ENCODE results near the gene BAD.
"Not testable (repeated sequence)": the region's sequence is repeated elsewhere in the genome, so short reads cannot be mapped to it uniquely, and the experiment has no call there.

Gene BAD

DNA sequence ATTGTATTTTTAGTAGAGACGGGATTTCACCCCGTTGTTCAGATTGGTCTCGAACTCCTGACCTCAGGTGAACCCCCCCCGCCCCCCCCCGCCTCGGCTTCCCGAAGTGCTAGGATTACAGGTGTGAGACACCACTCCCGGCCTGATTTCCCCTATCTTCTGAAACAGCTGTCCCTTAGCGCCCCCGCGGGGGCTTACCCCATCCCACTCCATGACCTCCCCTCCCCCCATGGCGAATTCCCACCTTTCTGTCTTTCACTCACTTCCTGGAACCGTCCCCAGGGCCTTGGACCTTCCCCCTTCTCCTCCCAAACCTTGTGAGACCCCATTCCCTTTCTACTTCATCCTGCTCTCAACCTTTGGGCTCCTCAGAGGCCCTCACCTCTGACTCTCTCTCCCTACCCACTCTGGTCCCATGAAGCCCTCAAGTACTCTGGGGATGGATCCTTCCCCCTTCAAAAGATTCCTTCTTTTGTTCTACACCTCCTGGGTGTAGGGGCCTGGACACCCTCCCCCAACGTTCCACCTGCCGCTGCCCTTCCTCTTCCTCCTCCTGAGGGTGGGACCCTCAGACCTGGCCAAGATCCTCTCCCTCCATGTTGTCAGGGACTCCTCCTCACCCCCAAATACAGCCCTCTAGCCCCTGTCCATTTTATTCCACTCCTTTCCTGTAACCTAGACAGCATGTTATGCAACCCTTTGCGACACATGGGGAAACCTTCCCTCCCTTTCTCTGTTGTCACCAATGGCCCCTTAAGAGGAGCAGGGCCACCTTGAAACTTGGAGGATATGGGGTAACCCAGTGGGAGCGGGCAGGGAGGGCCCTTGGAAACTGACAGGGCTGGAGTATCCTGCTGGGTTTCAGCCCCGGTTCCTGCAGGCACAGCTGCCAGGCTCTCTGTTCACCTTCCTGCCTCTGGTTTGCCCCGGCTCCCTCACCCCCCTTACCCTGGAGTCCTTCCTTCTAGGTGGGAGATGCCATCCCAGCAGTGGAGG, 34.6 kb upstream of the BAD start:
- TF ChIP-seq, protein P1, sequence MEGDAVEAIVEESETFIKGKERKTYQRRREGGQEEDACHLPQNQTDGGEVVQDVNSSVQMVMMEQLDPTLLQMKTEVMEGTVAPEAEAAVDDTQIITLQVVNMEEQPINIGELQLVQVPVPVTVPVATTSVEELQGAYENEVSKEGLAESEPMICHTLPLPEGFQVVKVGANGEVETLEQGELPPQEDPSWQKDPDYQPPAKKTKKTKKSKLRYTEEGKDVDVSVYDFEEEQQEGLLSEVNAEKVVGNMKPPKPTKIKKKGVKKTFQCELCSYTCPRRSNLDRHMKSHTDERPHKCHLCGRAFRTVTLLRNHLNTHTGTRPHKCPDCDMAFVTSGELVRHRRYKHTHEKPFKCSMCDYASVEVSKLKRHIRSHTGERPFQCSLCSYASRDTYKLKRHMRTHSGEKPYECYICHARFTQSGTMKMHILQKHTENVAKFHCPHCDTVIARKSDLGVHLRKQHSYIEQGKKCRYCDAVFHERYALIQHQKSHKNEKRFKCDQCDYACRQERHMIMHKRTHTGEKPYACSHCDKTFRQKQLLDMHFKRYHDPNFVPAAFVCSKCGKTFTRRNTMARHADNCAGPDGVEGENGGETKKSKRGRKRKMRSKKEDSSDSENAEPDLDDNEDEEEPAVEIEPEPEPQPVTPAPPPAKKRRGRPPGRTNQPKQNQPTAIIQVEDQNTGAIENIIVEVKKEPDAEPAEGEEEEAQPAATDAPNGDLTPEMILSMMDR (IDR thresholded peaks at IDR 0.05; ENCODE audit: low read length, missing control alignments), result no peak
- peak overlapping the region; percentile 69 for H3K4me3 ChIP-seq (replicated peaks; ENCODE audit: low read depth, low read length)
- no peak for DNase-seq (ENCODE audit: low read depth)

DNA sequence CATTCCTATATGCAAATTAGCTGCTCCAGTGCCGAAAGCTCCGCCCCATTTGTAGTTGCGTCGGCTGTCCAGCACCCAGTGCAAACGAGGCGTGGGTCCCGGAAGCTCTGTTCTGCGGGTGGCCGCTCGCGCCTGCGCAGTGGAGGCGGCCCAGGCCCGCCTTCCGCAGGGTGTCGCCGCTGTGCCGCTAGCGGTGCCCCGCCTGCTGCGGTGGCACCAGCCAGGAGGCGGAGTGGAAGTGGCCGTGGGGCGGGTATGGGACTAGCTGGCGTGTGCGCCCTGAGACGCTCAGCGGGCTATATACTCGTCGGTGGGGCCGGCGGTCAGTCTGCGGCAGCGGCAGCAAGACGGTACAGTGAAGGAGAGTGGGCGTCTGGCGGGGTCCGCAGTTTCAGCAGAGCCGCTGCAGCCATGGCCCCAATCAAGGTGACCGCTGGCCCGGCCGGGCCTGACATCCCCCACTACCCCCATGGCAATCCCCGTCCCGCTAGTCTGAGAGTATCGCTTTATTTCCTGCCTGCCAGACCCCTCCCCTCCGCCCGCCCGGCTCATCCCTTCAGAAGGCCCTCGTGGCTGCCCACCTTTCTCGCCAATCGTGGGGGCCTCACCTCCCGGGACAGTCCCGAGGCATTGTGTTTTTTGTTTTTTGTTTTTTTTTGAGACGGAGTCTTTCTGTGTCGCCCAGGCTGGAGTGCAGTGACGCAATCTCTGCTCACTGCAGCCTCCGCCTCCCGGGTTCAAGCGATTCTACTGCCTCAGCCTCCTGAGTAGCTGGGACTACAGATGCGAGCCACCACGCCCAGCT, 33.7 kb upstream of the BAD start, which contains the start of gene PRDX5:
Gene PRDX5, plus strand, starts transcription at position 161 of the 805 bp plus-strand sequence. Its CDS starts 95 bp downstream, at position 256.
- DNase-seq (ENCODE audit: low read depth), result peak; percentile 97
- TF ChIP-seq, protein P1 (IDR thresholded peaks at IDR 0.05; ENCODE audit: low read length, missing control alignments), result peak; percentile 1
- H3K4me3 ChIP-seq (replicated peaks; ENCODE audit: low read depth, low read length), result peak within 1 kb of the TSS; percentile 69

DNA sequence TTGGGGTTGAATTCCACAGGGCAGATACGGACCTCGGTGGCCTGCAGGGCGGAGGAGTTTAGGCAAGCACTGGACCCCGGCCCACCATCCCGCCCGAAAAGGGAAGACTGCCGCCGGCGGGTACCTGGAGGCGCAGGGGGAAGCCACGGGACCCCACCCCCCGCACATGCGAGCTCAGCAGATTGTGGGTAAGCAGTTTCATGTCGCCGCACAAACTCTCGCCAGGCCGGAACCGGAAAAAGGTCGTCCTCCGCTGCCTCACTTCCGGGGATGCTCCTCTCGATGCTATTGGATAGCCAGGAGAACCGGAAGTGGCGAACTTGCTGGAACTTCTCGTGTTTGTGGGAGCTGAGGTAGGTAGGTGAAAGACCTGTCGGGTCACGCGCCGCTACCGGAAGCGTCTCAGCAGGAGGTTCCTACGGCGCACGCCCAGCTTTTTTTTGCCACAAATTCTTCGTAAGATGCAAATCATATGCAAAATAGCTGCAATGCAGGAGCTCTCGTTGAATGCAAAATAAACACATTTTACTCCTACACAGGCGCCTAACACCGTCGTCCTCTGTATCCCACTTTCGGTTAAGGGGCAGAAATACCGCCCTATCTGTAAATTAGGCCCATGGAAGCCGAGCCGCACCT, 33.0 kb upstream of the BAD start, which contains the start of gene TRMT112:
Gene TRMT112, minus strand, starts transcription at position 235 of the 636 bp plus-strand sequence. Its CDS starts 33 bp downstream, at position 202.
- peak; percentile 98 for DNase-seq (ENCODE audit: low read depth)
- TF ChIP-seq, protein P1 (IDR thresholded peaks at IDR 0.05; ENCODE audit: low read length, missing control alignments), result no peak
- peak within 1 kb of the TSS; percentile 69 for H3K4me3 ChIP-seq (replicated peaks; ENCODE audit: low read depth, low read length)

DNA sequence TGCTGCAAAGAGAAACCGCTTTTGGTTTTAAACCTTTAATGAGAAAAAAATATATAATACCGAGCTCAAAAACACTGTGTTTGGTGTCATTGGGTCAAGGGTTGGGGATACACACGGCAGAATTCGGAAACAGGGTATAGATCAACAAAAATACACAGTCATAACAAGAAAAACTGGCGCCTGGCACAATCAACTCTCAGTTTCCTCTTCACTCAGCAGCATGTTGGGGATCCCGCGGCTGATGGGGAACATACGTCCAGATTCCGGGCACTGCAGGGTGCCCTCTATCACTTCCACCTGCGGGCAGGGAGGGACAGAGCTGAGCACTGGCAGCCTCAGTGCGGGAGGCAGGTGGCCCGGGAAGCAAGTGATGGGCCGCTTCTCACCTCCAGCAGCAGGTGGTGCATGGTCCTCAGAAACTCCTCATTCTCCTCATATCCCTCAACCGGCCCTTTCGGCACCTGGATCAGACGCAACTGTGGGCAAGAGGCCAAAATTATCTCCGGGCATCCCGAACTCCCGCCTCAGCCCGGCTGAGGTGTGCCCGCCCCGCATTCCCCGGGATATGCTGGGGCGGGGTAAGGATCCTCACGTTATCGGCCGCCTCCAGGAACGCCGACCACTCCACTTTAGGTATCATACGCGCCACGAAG, 32.3 kb upstream of the BAD start:
- peak overlapping the region; percentile 69 for H3K4me3 ChIP-seq (replicated peaks; ENCODE audit: low read depth, low read length)
- DNase-seq (ENCODE audit: low read depth), result no peak
- TF ChIP-seq, protein P1 (IDR thresholded peaks at IDR 0.05; ENCODE audit: low read length, missing control alignments), result no peak

DNA sequence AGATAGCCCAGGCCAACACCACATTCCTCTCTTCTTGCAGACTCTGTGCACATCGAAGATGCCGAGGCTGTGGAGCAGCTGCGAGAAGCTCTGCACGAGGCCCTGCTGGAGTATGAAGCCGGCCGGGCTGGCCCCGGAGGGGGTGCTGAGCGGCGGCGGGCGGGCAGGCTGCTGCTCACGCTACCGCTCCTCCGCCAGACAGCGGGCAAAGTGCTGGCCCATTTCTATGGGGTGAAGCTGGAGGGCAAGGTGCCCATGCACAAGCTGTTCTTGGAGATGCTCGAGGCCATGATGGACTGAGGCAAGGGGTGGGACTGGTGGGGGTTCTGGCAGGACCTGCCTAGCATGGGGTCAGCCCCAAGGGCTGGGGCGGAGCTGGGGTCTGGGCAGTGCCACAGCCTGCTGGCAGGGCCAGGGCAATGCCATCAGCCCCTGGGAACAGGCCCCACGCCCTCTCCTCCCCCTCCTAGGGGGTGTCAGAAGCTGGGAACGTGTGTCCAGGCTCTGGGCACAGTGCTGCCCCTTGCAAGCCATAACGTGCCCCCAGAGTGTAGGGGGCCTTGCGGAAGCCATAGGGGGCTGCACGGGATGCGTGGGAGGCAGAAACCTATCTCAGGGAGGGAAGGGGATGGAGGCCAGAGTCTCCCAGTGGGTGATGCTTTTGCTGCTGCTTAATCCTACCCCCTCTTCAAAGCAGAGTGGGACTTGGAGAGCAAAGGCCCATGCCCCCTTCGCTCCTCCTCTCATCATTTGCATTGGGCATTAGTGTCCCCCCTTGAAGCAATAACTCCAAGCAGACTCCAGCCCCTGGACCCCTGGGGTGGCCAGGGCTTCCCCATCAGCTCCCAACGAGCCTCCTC, 31.4 kb upstream of the BAD start:
- H3K4me3 ChIP-seq (replicated peaks; ENCODE audit: low read depth, low read length); DNase-seq (ENCODE audit: low read depth): not testable (repeated sequence)

DNA sequence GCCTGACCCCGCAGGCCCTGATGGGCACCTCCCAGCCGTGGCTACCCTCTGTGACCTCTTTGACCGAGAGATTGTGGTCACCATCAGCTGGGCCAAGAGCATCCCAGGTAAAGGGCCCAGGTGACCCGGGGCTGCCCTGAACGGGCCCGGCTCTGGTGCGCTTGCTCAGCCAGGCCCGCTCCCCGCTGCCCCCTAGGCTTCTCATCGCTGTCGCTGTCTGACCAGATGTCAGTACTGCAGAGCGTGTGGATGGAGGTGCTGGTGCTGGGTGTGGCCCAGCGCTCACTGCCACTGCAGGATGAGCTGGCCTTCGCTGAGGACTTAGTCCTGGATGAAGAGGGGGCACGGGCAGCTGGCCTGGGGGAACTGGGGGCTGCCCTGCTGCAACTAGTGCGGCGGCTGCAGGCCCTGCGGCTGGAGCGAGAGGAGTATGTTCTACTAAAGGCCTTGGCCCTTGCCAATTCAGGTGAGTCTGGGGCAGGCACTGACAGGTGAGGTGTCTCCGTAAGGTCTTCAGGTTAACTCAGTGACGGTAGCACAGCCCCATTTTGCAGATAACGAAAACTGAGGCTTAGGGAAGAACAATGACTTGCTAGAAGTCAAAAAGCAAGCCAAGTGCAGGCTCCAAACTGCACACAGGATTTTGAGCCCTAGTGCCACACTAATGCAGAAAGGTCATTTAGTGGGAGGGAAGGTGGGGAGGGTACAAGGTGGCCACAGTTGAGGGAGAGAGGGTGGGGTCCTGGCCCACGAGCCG, 30.5 kb upstream of the BAD start:
- no peak overlapping the region for H3K4me3 ChIP-seq (replicated peaks; ENCODE audit: low read depth, low read length)
- TF ChIP-seq, protein P1 (IDR thresholded peaks at IDR 0.05; ENCODE audit: low read length, missing control alignments), result no peak
- no peak for DNase-seq (ENCODE audit: low read depth)

All from fibroblast of pulmonary artery (primary cell).